ENCODE measurements around the gene ZNF473. TPM values are rescaled to one million over a fixed set of nuclear protein-coding genes. Genes with fewer than 3 reads are reported as not detected.

ZNF473 gene
- 9.0 TPM for total RNA-seq

GRCh38 chr19:50025794-50026549, at the start of gene ZNF473:
ZNF473 (plus strand) TSS chr19:50026005; CDS start chr19:50031083, 5,078 bp downstream.
- DNase-seq (ENCODE audit: low spot score) (peak; percentile 96), ATAC-seq (peak; percentile 93)
- intact Hi-C loops (cut with DNase I) = no loop called here

- DNase-seq (ENCODE audit: low spot score) (no peak), ATAC-seq (no peak)
- intact Hi-C loops (cut with DNase I) = no loop called here
Measured at GRCh38 chr19:49976496-49976895, 49.3 kb upstream of the ZNF473 start.

- no peak for DNase-seq (ENCODE audit: low spot score)
- no peak for ATAC-seq
- intact Hi-C loops (cut with DNase I) = no loop called here
Measured at GRCh38 chr19:49977076-49977475, 48.7 kb upstream of the ZNF473 start.

- DNase-seq (ENCODE audit: low spot score) (no peak), ATAC-seq (no peak)
- intact Hi-C loops (cut with DNase I) = no loop called here
Measured at GRCh38 chr19:49977881-49978280, 47.9 kb upstream of the ZNF473 start.

- intact Hi-C loops (cut with DNase I) = no loop called here
- no peak for ATAC-seq
- DNase-seq (ENCODE audit: low spot score) = no peak
Measured at GRCh38 chr19:49978324-49978723, 47.5 kb upstream of the ZNF473 start.

GRCh38 chr19:49981603-49982593, 43.9 kb upstream of the ZNF473 start:
- DNase-seq (ENCODE audit: low spot score) (no peak), ATAC-seq (no peak)
- intact Hi-C loops (cut with DNase I) = no loop called here

GRCh38 chr19:49983645-49984229, 42.1 kb upstream of the ZNF473 start:
- peak; percentile 84 for DNase-seq (ENCODE audit: low spot score)
- intact Hi-C loops (cut with DNase I) = no loop called here
- peak; percentile 67 for ATAC-seq

GRCh38 chr19:49984491-49984890, 41.3 kb upstream of the ZNF473 start:
- no peak for ATAC-seq
- intact Hi-C loops (cut with DNase I) = no loop called here
- no peak for DNase-seq (ENCODE audit: low spot score)

- intact Hi-C loops (cut with DNase I) = no loop called here
- ATAC-seq (no peak), DNase-seq (ENCODE audit: low spot score) (no peak)
Measured at GRCh38 chr19:49985871-49986270, 39.9 kb upstream of the ZNF473 start.

GRCh38 chr19:49986354-49986753, 39.5 kb upstream of the ZNF473 start:
- ATAC-seq (no peak), DNase-seq (ENCODE audit: low spot score) (no peak)
- intact Hi-C loops (cut with DNase I) = no loop called here

- intact Hi-C loops (cut with DNase I) = no loop called here
- DNase-seq (ENCODE audit: low spot score) (peak; percentile 94), ATAC-seq (peak; percentile 89)
Measured at GRCh38 chr19:49987159-49987698, 38.6 kb upstream of the ZNF473 start.

GRCh38 chr19:49988007-49988406, 37.8 kb upstream of the ZNF473 start:
- intact Hi-C loops (cut with DNase I) = no loop called here

GRCh38 chr19:49988433-49988832, 37.4 kb upstream of the ZNF473 start:
- ATAC-seq (no peak), DNase-seq (ENCODE audit: low spot score) (no peak)
- intact Hi-C loops (cut with DNase I) = no loop called here

More at GRCh38 chr19:49988007-49988406, 37.8 kb upstream of the ZNF473 start:
- no peak for DNase-seq (ENCODE audit: low spot score)
- ATAC-seq = no peak

- ATAC-seq (no peak), DNase-seq (ENCODE audit: low spot score) (no peak)
- intact Hi-C loops (cut with DNase I) = no loop called here
Measured at GRCh38 chr19:49997709-49998108, 28.1 kb upstream of the ZNF473 start.

- ATAC-seq (no peak), DNase-seq (ENCODE audit: low spot score) (no peak)
- intact Hi-C loops (cut with DNase I) = no loop called here
Measured at GRCh38 chr19:49999371-50000010, 26.3 kb upstream of the ZNF473 start.

- no peak for DNase-seq (ENCODE audit: low spot score)
- ATAC-seq = no peak
- intact Hi-C loops (cut with DNase I) = no loop called here
Measured at GRCh38 chr19:50000038-50000840, 25.6 kb upstream of the ZNF473 start.

- intact Hi-C loops (cut with DNase I) = no loop called here
- DNase-seq (ENCODE audit: low spot score) (no peak), ATAC-seq (no peak)
Measured at GRCh38 chr19:50000841-50001557, 24.8 kb upstream of the ZNF473 start.

Measured in sciatic nerve (tissue), 2 donors.